Occipital lobe (tissue), 2 donors: ENCODE results near the gene PABPC1L2B. TPM values are rescaled to one million over a fixed set of nuclear protein-coding genes. Genes with fewer than 3 reads are reported as not detected.
"Not testable (repeated sequence)": the region's sequence is repeated elsewhere in the genome, so short reads cannot be mapped to it uniquely, and the experiment has no call there.

ENCODE experiments used
- DNase-seq: peaks from one replicate; lab custom pipeline; 2025; lab: John Stamatoyannopoulos, UW
- total RNA-seq: library from RNA; depleted of rRNA; stranded (reverse); fragments of >200 nt; gene quantifications from one replicate; pipeline ENCODE4 v1.2.3, GENCODE V29; 2014

Gene PABPC1L2B
- not detected for total RNA-seq

- not testable (repeated sequence) for DNase-seq
These were observed at the start of gene PABPC1L2B for GRCh38 chrX:73002733-73003132. Gene PABPC1L2B, plus strand, starts transcription at chrX:73002939. Its CDS starts 704 bp downstream, at chrX:73003643.

- DNase-seq, result not testable (repeated sequence)
These were observed 42.8 kb upstream of the PABPC1L2B start for GRCh38 chrX:72959971-72960370.

GRCh38 chrX:72971859-72972258 is 30.9 kb upstream of the PABPC1L2B start:
- not testable (repeated sequence) for DNase-seq

GRCh38 chrX:72974885-72975284 is 27.9 kb upstream of the PABPC1L2B start:
- DNase-seq, result not testable (repeated sequence)

- DNase-seq, result not testable (repeated sequence)
These were observed 21.8 kb upstream of the PABPC1L2B start for GRCh38 chrX:72980894-72981469.

- DNase-seq, result not testable (repeated sequence)
These were observed 1.3 kb downstream of the PABPC1L2B start for GRCh38 chrX:73004032-73004431.

- no peak for DNase-seq
These were observed 18.8 kb downstream of the PABPC1L2B start for GRCh38 chrX:73021361-73022092.

- not testable (repeated sequence) for DNase-seq
These were observed 19.3 kb downstream of the PABPC1L2B start for GRCh38 chrX:73022093-73022445.

- DNase-seq, result no peak
These were observed 26.1 kb downstream of the PABPC1L2B start for GRCh38 chrX:73028876-73029275.

Other genes with a start within 250 kb of the PABPC1L2B start
- gene DMRTC1B, start 226.0 kb upstream of the PABPC1L2B start, total RNA-seq, result 0.31 TPM
- gene FAM236B, start 220.3 kb upstream of the PABPC1L2B start, total RNA-seq, result not detected
- not detected for gene FAM236D, start 194.7 kb upstream of the PABPC1L2B start, total RNA-seq
- gene FAM236C, start 90.3 kb upstream of the PABPC1L2B start, total RNA-seq, result not detected
- not detected for gene FAM236A, start 64.7 kb upstream of the PABPC1L2B start, total RNA-seq
- not detected for gene DMRTC1, start 59.1 kb upstream of the PABPC1L2B start, total RNA-seq
- gene PABPC1L2A, start 76.6 kb downstream of the PABPC1L2B start, total RNA-seq, result 0.78 TPM
- gene NAP1L2, start 211.9 kb downstream of the PABPC1L2B start, total RNA-seq, result 33.4 TPM